WTC11 (cell line): ENCODE data around the gene STRN3. TPM values are rescaled to one million over a fixed set of nuclear protein-coding genes. Genes with fewer than 3 reads are reported as not detected.
A peak's percentile ranks its signal among the peaks of the same experiment; 100 is the strongest.

Experiments used
- CBFB ChIP-seq: sonication (generic); formaldehyde crosslinking; IDR thresholded peaks from 2 replicates; pipeline ENCODE4 v1.8.1; 2022; ENCODE audit warnings: mild to moderate bottlenecking, low read depth, missing genetic modification reagents
- CREM ChIP-seq: sonication (generic); formaldehyde crosslinking; IDR thresholded peaks from 2 replicates; pipeline ENCODE4 v1.8.1; 2022; ENCODE audit warnings: mild to moderate bottlenecking, missing genetic modification reagents, moderate library complexity
- ESRRA ChIP-seq: sonication (generic); formaldehyde crosslinking; IDR thresholded peaks from 2 replicates; pipeline ENCODE4 v1.8.1; 2022; ENCODE audit warnings: mild to moderate bottlenecking, missing genetic modification reagents, borderline replicate concordance
- FOXJ3 ChIP-seq: sonication (generic); formaldehyde crosslinking; IDR thresholded peaks from 2 replicates; pipeline ENCODE4 v1.9.0; 2021; ENCODE audit warnings: missing genetic modification reagents, mild to moderate bottlenecking, borderline replicate concordance
- FOXP1 ChIP-seq: sonication (generic); formaldehyde crosslinking; IDR thresholded peaks from 2 replicates; pipeline ENCODE4 v1.8.0; 2022; ENCODE audit warnings: missing genetic modification reagents, mild to moderate bottlenecking, moderate library complexity, borderline replicate concordance
- GRHL2 ChIP-seq: fragments of 250-450 bp; sonication (Bioruptor Pico); IDR thresholded peaks from 2 replicates; pipeline ENCODE4 v1.8.0; 2022; ENCODE audit warnings: mild to moderate bottlenecking, moderate library complexity; ENCODE audit not compliant: insufficient replicate concordance, severe bottlenecking
- IRF2 ChIP-seq: sonication (generic); formaldehyde crosslinking; IDR thresholded peaks from 2 replicates; pipeline ENCODE4 v1.8.0; 2022; ENCODE audit warnings: low read depth, missing genetic modification reagents, borderline replicate concordance
- KAT7 ChIP-seq: sonication (generic); formaldehyde crosslinking; IDR thresholded peaks from 2 replicates; pipeline ENCODE4 v1.8.1; 2023; ENCODE audit warnings: missing genetic modification reagents, mild to moderate bottlenecking, borderline replicate concordance
- NFATC4 ChIP-seq: fragments of 250-450 bp; sonication (Bioruptor Pico); IDR thresholded peaks from 2 replicates; pipeline ENCODE4 v1.9.0; 2021; ENCODE audit warnings: mild to moderate bottlenecking
- ZNF138 ChIP-seq: sonication (generic); formaldehyde crosslinking; conservative IDR thresholded peaks from 2 replicates; pipeline ENCODE4 v1.8.1; 2022; ENCODE audit warnings: mild to moderate bottlenecking, moderate library complexity, missing genetic modification reagents
- ZNF317 ChIP-seq: sonication (generic); formaldehyde crosslinking; IDR thresholded peaks from 2 replicates; pipeline ENCODE4 v1.8.1; 2023; ENCODE audit warnings: low read depth, mild to moderate bottlenecking, moderate library complexity, missing genetic modification reagents, borderline replicate concordance
- ZNF416 ChIP-seq: fragments of 250-450 bp; sonication (Bioruptor Pico); IDR thresholded peaks from 2 replicates; pipeline ENCODE4 v1.9.0; 2021; ENCODE audit warnings: mild to moderate bottlenecking, inconsistent platforms
- total RNA-seq: library from RNA; stranded (reverse); gene quantifications from 3 replicates; pipeline ENCODE4 v1.2.3, GENCODE V29; 2021
- TF ChIP-seq, protein P1 (sequence below): sonication (generic); formaldehyde crosslinking; IDR thresholded peaks from 2 replicates; pipeline ENCODE4 v1.8.1; 2023; ENCODE audit warnings: mild to moderate bottlenecking, missing genetic modification reagents, borderline replicate concordance
- TF ChIP-seq, protein P2 (sequence below): sonication (generic); formaldehyde crosslinking; IDR thresholded peaks from 2 replicates; pipeline ENCODE4 v1.8.1; 2022; ENCODE audit warnings: missing genetic modification reagents, borderline replicate concordance
- TF ChIP-seq, protein P3 (sequence below): fragments of 250-450 bp; sonication (Bioruptor Pico); IDR thresholded peaks from 2 replicates; pipeline ENCODE4 v2.1.2; 2022; ENCODE audit warnings: mild to moderate bottlenecking, moderate library complexity
- TF ChIP-seq, protein P4 (sequence below): sonication (generic); formaldehyde crosslinking; IDR thresholded peaks from 2 replicates; pipeline ENCODE4 v1.8.1; 2023; ENCODE audit warnings: mild to moderate bottlenecking, missing genetic modification reagents
- TF ChIP-seq, protein P5 (sequence below): sonication (generic); formaldehyde crosslinking; IDR thresholded peaks from 2 replicates; pipeline ENCODE4 v1.8.1; 2023; ENCODE audit warnings: mild to moderate bottlenecking, missing genetic modification reagents, moderate library complexity
- TF ChIP-seq, protein P6 (sequence below): sonication (generic); formaldehyde crosslinking; conservative IDR thresholded peaks from 2 replicates; pipeline ENCODE4 v1.8.1; 2023; ENCODE audit warnings: mild to moderate bottlenecking, low read depth, missing genetic modification reagents, moderate library complexity
- TF ChIP-seq, protein P7 (sequence below): fragments of 250-450 bp; sonication (Bioruptor Pico); IDR thresholded peaks from 2 replicates; pipeline ENCODE4 v1.8.0; 2021; ENCODE audit warnings: mild to moderate bottlenecking
- TF ChIP-seq, protein P8 (sequence below): sonication (generic); formaldehyde crosslinking; IDR thresholded peaks from 2 replicates; pipeline ENCODE4 v1.8.0; 2022; ENCODE audit warnings: mild to moderate bottlenecking, missing genetic modification reagents

Gene STRN3
- total RNA-seq, 1 experiment from 2014 or later, result 37.1 TPM

GRCh38 chr14:31026077-31026449, at the start of gene STRN3 (continued):
- TF ChIP-seq, protein P1, sequence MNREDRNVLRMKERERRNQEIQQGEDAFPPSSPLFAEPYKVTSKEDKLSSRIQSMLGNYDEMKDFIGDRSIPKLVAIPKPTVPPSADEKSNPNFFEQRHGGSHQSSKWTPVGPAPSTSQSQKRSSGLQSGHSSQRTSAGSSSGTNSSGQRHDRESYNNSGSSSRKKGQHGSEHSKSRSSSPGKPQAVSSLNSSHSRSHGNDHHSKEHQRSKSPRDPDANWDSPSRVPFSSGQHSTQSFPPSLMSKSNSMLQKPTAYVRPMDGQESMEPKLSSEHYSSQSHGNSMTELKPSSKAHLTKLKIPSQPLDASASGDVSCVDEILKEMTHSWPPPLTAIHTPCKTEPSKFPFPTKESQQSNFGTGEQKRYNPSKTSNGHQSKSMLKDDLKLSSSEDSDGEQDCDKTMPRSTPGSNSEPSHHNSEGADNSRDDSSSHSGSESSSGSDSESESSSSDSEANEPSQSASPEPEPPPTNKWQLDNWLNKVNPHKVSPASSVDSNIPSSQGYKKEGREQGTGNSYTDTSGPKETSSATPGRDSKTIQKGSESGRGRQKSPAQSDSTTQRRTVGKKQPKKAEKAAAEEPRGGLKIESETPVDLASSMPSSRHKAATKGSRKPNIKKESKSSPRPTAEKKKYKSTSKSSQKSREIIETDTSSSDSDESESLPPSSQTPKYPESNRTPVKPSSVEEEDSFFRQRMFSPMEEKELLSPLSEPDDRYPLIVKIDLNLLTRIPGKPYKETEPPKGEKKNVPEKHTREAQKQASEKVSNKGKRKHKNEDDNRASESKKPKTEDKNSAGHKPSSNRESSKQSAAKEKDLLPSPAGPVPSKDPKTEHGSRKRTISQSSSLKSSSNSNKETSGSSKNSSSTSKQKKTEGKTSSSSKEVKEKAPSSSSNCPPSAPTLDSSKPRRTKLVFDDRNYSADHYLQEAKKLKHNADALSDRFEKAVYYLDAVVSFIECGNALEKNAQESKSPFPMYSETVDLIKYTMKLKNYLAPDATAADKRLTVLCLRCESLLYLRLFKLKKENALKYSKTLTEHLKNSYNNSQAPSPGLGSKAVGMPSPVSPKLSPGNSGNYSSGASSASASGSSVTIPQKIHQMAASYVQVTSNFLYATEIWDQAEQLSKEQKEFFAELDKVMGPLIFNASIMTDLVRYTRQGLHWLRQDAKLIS (CRISPR knock-in tag), result no peak
- TF ChIP-seq FOXJ3 (CRISPR knock-in tag) (no peak), KAT7 (CRISPR knock-in tag) (no peak), CBFB (CRISPR knock-in tag) (0 out of 2 replicates have a peak, but pooled peaks have one; percentile 15), NFATC4 (CRISPR knock-in tag) (no peak), IRF2 (CRISPR knock-in tag) (no peak), GRHL2 (CRISPR knock-in tag) (no peak), ZNF317 (CRISPR knock-in tag) (peak; percentile 31; the same call in 1 of the 2 replicates), ZNF416 (no peak), FOXP1 (CRISPR knock-in tag) (no peak), ZNF138 (CRISPR knock-in tag) (no peak), ESRRA (CRISPR knock-in tag) (no peak), CREM (CRISPR knock-in tag) (no peak)
- TF ChIP-seq, protein P2, sequence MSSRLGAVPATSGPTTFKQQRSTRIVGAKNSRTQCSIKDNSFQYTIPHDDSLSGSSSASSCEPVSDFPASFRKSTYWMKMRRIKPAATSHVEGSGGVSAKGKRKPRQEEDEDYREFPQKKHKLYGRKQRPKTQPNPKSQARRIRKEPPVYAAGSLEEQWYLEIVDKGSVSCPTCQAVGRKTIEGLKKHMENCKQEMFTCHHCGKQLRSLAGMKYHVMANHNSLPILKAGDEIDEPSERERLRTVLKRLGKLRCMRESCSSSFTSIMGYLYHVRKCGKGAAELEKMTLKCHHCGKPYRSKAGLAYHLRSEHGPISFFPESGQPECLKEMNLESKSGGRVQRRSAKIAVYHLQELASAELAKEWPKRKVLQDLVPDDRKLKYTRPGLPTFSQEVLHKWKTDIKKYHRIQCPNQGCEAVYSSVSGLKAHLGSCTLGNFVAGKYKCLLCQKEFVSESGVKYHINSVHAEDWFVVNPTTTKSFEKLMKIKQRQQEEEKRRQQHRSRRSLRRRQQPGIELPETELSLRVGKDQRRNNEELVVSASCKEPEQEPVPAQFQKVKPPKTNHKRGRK (CRISPR knock-in tag), result no peak
- TF ChIP-seq, protein P3, sequence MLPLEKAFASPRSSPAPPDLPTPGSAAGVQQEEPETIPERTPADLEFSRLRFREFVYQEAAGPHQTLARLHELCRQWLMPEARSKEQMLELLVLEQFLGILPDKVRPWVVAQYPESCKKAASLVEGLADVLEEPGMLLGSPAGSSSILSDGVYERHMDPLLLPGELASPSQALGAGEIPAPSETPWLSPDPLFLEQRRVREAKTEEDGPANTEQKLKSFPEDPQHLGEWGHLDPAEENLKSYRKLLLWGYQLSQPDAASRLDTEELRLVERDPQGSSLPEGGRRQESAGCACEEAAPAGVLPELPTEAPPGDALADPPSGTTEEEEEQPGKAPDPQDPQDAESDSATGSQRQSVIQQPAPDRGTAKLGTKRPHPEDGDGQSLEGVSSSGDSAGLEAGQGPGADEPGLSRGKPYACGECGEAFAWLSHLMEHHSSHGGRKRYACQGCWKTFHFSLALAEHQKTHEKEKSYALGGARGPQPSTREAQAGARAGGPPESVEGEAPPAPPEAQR (CRISPR knock-in tag), result no peak
- TF ChIP-seq, protein P4, sequence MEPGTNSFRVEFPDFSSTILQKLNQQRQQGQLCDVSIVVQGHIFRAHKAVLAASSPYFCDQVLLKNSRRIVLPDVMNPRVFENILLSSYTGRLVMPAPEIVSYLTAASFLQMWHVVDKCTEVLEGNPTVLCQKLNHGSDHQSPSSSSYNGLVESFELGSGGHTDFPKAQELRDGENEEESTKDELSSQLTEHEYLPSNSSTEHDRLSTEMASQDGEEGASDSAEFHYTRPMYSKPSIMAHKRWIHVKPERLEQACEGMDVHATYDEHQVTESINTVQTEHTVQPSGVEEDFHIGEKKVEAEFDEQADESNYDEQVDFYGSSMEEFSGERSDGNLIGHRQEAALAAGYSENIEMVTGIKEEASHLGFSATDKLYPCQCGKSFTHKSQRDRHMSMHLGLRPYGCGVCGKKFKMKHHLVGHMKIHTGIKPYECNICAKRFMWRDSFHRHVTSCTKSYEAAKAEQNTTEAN (CRISPR knock-in tag), result peak; percentile 53; the same call in 1 of the 2 replicates
- TF ChIP-seq, protein P5, sequence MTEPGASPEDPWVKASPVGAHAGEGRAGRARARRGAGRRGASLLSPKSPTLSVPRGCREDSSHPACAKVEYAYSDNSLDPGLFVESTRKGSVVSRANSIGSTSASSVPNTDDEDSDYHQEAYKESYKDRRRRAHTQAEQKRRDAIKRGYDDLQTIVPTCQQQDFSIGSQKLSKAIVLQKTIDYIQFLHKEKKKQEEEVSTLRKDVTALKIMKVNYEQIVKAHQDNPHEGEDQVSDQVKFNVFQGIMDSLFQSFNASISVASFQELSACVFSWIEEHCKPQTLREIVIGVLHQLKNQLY (CRISPR knock-in tag), result no peak
- TF ChIP-seq, protein P6, sequence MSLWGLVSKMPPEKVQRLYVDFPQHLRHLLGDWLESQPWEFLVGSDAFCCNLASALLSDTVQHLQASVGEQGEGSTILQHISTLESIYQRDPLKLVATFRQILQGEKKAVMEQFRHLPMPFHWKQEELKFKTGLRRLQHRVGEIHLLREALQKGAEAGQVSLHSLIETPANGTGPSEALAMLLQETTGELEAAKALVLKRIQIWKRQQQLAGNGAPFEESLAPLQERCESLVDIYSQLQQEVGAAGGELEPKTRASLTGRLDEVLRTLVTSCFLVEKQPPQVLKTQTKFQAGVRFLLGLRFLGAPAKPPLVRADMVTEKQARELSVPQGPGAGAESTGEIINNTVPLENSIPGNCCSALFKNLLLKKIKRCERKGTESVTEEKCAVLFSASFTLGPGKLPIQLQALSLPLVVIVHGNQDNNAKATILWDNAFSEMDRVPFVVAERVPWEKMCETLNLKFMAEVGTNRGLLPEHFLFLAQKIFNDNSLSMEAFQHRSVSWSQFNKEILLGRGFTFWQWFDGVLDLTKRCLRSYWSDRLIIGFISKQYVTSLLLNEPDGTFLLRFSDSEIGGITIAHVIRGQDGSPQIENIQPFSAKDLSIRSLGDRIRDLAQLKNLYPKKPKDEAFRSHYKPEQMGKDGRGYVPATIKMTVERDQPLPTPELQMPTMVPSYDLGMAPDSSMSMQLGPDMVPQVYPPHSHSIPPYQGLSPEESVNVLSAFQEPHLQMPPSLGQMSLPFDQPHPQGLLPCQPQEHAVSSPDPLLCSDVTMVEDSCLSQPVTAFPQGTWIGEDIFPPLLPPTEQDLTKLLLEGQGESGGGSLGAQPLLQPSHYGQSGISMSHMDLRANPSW (CRISPR knock-in tag), result no peak
- TF ChIP-seq, protein P7, sequence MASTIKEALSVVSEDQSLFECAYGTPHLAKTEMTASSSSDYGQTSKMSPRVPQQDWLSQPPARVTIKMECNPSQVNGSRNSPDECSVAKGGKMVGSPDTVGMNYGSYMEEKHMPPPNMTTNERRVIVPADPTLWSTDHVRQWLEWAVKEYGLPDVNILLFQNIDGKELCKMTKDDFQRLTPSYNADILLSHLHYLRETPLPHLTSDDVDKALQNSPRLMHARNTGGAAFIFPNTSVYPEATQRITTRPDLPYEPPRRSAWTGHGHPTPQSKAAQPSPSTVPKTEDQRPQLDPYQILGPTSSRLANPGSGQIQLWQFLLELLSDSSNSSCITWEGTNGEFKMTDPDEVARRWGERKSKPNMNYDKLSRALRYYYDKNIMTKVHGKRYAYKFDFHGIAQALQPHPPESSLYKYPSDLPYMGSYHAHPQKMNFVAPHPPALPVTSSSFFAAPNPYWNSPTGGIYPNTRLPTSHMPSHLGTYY (CRISPR knock-in tag), result no peak
- TF ChIP-seq, protein P8, sequence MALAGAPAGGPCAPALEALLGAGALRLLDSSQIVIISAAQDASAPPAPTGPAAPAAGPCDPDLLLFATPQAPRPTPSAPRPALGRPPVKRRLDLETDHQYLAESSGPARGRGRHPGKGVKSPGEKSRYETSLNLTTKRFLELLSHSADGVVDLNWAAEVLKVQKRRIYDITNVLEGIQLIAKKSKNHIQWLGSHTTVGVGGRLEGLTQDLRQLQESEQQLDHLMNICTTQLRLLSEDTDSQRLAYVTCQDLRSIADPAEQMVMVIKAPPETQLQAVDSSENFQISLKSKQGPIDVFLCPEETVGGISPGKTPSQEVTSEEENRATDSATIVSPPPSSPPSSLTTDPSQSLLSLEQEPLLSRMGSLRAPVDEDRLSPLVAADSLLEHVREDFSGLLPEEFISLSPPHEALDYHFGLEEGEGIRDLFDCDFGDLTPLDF (CRISPR knock-in tag), result no peak
